Left lobe of liver (tissue), 2 donors: ENCODE results near the gene CD52. TPM values are rescaled to one million over a fixed set of nuclear protein-coding genes. Genes with fewer than 3 reads are reported as not detected.
"Not testable (repeated sequence)": the region's sequence is repeated elsewhere in the genome, so short reads cannot be mapped to it uniquely, and the experiment has no call there.

Experiments used
- ATAC-seq: fragments of 200-7000 bp; cut with Tn5 transposase; one replicate; pipeline ENCODE4 v1.9.1; 2020; ENCODE audit warnings: mild to moderate bottlenecking, moderate library complexity
- DNase-seq: peaks from one replicate; pipeline ENCODE4 v3.0.0-alpha.2; 2020; ENCODE audit warnings: low spot score
- total RNA-seq: library from RNA; stranded (reverse); gene quantifications from one replicate; pipeline ENCODE4 v1.2.1, GENCODE V29; 2021
- donor health status: DM: no; HTN: no; CAD: no; lungs with moderate emphysema.
- donor health status: DM: no; HTN: yes; CAD: no.

The CD52 gene
- total RNA-seq, 1 donor from 2014 or later, result 3.0 TPM

DNA sequence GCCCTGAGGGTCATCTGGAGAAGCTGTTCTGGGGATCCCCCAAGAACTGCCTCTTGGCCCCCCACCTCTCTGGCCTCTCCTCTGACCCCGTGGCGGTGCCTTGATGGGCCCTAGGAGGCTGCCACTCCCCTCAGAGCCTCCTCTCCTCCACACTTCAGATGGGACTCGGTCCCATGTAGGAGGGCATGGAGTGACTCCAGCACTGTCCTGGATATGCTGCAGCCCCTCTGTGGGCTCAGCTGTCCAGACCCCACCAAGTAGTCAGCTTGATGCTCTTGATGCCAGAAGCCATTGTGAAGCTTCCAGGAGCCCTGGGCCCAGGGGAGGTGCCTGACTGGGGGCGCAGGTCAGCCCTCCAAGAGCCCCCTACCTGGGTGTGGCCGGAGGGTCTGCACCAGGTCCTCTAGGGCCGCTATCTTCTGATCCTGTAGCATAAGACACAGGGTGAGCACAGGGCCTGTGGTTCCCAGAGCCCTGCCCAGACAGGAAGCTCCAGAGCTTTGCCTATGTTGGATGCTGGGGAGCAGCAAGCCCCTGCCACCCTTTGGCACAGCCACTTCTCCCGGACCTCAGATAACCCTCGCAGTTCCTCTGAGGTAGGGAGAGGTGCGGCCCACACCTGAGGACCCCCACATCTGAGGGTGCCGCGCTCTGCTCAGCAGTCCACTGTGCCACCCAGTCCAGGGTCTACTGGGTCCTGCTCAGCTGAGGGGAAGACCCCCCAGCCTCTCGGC, 20.5 kb upstream of the CD52 start:
- DNase-seq (no peak), ATAC-seq (no peak)

DNA sequence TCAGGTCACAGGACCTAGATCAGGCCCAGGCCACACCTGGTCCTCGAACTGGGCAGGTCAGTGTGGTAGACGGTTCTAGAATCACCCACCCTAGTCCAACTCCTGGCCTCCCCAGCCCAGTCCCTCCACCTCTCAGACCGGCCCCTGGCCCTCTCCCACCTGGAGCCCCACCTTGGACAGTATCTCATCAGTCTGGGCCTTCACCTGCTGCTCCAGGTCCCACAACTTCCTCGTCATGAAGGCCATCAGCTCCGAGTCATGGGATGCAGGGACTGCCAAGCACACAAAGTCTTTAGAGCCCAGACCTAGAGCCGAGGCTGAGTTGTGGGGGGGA, 20.0 kb upstream of the CD52 start:
- ATAC-seq, result no peak

DNA sequence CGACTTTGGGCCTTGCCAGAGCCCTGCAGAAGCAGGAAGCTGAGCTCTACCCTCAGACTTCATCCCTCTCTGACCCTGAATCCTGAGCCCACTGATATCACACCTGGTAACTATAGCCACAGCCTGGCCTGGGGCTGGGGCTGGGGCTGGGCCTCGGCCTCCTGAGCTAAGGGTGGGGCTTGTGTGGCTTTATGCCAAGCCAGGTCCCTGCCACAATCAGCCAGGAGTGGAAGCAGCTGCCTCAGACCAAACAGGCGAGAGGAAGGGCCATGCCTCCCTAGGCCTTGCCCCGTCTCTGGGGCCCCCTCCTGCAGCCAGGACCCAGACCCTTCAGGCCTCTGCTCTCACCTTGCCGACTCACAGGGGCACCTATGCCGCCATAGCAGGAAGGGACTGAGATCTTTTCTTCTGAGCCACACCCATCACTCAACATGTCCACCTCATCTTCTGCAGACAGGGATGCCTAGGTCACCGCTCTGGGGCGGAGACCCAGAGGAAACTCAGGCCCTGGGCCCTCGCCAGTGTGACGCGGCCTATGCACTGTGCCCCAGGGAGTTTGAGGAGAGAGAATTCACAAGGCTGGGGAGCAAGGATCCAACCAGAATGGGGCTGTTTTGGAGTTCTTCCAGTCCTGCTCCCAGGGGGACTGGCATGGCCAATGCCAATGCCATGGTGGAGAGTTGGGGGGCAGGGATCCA, 17.0 kb upstream of the CD52 start:
- ATAC-seq (no peak), DNase-seq (no peak)

More for the DNA sequence above, 20.0 kb upstream of the CD52 start:
- DNase-seq, result no peak

DNA sequence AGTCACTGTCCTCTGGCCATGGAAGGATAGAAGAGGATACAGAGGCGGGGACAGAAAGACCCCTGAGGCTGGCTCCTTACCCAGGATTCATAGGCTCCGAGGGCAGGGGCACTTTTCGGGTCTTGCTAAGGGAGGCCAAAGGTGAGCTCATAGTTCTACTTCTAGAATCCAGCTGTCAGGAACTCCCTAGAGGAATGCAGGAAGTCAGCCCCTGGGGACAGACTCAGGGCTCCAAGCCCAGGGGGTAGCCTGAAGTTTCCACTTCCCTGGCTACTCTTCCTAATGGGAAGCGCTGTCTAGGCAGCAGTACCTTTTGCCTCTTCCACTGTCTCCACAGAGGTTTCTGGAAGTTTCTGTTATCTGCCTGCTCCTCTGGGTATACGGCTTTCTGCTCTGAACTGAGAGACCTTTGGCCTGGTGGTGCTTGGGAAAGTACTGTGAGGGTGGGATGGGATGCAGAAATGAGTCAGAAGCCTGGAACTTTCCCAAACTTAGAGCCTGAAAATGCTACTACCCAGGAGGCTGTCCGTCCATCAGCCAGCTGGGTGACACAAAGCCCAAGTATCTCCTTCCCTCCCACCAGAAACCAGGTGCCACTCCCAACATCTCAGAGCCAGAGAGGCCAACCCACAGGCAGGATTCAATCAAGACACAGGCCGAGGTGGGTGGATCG, 14.9 kb upstream of the CD52 start:
- no peak for ATAC-seq
- no peak for DNase-seq

DNA sequence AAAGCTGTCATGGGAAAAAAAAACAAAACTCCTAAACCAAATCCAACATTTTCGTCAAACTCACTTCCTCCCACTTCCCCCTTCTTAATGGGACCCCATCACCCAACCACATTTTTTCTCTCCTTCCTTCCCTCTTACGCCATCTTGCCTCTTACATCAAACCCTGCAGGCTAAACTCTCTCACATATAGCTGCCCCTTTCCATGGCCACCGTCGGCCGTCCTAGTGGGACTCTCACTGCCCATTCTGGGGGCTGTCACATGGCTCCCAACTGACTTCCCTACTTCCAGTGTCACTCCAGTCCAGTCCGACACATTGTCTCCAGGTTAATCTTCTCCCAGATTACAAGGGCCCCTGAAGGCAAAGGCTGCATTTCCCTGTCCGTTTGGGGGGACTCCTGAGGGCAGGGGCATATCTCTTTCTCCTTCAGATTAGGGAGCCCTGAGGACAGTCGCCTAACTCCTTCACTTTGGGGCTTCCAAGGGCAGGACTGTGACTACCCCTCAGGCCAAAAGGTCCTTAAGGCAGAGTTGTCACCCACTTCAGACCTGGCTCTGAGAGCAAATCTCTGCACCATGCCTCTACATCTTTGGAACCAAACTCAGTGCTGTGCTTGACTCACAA, 12.0 kb upstream of the CD52 start:
- no peak for DNase-seq
- no peak for ATAC-seq

DNA sequence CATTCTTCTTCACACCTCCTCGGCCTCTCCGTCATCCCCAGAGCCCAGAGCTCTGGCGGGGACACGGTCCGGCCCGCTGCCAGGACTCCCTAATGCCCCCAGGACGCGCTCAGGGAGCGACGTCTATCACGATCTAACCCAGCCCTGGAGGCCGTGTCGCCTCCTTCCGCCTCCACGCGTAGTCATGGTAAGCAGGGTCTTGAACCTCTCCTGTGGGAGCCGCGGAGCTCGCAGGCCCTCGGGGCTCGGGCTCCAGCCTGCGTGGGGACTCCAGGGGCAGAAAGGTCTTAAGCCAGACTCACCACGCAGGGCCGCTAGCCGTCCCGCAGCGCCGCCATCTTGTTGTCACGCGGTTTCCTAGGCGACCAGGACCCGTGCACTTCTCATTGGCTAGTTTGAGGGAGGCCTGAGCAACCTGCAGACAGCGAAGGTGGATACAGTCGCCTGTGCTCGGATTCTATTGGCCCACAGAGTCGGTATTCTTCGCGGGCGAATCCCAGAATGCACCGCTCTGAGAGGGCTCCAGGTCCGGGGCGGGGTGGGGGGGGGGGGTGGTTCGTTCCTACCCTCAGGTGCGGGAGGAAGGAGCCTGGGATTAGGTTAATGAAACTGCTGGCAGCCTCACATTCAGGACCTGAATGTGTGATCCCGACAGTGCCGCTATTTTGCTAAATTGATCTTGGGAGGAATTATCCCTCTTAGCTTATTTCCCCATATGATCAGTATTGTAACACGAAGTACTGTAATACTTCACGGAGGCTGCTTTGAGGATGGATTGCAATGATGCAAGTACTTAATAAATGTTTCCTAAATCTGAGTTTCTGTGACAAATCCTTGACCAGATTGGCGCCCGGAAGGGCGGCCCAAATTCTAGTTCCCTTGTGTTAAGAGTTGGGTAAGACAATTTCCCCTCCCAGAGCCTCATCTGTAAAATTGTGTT, 11.2 kb upstream of the CD52 start, which contains the start of gene UBXN11:
UBXN11 (minus strand) TSS at position 347 of the 940 bp plus-strand sequence. CDS start 3,753 bp downstream, outside the sequence.
- ATAC-seq, result peak; percentile 99
- DNase-seq, result peak; percentile 94

DNA sequence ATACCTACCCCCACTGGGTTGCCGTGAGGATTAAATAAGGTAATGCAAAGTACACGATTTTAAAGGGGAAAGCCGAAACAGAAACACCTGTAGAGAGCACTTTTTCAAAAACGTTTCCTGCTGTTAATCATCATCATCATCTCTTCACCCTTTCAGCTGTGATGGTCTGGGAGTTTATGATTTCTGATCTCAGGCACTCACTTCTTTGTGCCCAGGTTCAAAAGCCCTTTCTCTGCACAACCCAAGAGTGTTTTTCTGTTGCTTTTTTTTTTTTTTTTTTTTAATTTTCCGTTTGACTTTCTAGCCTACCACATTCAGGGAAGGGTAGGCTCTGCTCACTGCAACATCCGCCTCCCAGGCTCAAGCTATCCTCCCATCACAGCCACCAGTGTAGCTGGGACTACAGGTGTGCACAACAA, 10.4 kb upstream of the CD52 start:
- DNase-seq, result no peak
- no peak for ATAC-seq

DNA sequence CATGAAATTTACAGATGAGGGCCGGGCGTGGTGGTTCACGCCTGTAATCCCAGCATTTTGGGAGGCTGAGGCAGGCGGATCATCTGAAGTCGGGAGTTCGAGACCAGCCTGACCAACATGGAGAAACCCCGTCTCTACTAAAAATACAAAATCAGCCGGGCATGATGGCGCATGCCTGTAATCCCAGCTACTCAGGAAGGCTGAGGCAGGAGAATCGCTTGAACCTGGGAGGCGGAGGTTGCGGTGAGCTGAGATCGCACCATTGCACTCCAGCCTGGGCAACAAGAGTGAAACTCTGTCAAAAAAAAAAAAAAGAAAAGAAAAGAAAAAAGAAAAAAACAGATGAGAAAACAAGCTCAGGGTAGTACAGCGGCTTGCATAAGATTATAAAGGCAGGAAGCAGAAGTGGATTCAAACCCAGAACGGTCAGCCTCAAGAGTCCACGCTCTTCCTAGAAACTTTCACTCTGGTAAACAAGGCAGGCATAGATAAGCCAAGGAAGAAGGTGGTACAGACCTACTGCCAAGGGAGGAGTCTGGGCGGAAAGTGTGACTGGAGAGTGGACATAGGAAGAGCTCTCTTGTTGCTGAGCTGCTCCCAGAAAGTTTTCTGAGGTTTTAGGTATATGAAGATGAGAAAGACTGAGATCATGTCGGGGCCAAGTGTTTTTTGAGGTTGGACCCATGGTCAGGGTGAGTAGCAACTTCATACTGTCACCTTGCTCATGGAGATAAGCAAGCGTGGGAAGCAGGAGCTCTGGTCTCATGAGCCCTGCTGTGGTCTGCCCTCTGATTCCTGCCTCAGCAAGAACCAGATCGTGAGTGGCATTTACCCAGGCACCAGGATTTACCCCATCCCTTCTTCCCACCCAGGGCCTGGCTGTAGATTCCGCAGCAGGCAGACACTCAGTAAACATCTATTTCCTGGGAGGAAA, 9.5 kb upstream of the CD52 start:
- DNase-seq, ATAC-seq: not testable (repeated sequence)

DNA sequence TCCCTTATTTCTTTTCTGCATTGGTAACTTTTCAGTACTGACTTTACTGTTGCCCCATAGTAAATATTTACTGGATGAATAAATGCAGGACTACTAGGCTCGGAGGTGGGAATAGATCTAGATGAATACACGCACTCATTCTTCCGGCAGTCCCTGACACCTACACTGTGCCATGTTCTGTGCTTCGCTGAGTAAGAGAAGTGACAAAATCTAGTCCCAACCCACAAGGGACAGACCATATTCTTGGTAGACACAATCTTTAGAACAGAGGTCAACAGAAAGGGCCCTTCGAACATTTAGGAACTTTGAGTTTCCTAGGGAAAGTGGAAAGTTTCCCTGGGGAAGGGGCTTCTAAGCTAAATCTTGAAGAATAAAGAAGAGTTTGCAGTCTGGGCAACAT, 3.3 kb upstream of the CD52 start:
- DNase-seq (no peak), ATAC-seq (no peak)

DNA sequence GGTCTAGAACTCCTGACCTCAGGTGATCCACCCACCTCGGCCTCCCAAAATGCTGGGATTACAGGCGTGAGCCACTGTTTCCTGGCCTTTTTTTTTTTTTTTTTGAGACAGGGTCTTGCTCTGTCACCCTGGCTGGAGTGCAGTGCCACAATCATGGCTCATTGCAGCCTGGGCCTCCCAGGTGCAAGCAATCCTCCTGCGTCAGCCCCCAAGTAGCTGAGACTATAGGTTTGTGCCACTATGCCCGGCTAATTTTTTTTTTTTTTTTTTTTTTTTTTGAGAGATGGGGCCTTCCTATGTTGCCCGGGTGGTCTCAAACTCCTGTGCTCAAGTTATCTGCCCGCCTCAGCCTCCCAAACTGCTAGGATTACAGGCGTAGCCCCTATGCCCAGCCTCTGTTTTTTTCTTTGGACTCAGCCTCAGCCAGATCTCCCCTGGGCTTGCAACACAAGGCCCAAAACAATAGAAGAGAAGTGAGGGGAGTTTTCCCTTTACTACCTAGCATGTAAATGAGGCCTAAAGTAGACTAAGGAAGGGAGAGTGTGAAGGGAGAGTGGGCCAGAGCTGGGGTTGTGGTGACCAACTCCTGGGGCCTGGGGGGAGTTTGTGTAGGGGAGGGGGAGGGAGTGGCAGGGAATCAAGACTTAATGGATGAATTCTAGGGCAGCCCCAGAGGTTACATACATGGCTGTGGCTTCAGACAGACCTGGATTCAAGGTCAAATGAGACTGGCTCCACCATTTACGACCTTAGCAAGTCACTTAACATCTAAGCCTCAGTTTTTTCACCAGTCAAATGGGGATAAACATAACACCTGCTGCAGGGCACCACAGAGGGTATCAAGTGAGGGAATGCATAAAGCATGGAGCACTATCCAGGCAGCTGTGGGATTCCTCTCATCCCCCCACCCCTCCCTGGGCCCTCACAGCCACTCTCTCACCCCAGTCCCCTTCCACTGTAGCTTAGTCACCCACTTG, 1.6 kb upstream of the CD52 start:
- ATAC-seq (no peak), DNase-seq (no peak)

DNA sequence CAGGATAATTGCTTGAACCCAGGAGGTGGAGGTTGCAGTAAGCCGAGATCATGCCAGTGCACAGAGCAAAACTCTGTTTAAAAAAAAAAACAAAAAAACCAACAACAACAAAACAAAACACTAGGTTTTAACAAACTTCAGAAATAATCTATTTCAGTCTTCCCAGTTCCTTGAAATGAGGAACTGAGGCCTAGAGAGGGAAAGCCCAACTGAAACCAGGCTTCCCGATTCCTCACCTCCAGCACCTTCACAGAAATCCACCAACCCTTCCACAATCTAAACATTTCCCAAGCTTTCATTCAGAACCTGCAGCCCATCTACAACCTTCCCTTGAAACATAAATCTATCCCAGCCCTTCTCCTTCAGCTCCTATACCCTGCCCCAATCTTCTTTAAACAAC, 612 bp upstream of the CD52 start:
- ATAC-seq, result no peak
- no peak for DNase-seq

DNA sequence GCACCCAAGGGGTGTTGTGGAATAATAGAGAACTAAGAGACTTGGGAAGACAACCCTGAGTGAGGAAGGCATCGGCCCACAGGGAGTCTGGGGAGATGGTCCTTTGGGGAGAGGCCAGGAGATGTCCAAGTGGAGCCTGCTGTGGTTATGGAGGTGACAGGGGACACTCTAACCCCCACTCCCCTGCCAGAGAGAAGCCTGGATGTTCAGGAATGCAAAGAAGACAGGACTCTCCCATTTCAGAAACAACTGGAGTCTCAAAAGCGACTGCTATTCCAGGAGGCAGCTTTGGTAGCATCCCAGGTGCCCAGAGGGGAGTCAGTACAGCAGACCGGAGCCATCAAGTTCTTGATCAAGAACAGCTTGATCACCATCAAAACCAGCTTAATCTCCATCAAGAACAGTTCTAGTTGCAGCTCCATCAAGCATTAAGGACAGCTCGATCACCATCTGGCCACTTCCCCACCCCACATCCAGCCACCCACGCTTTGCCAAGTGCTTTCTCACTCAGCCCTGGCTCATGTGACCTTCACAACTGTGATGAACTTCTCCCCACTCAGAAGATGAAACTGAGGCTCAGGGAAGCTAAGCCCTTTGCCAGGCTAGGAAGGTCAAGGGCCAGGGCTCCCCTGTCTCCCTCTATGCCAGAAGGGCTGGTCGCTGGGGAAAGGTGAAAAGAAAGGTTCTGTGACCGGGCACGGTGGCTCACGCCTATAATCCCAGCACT, 743 bp downstream of the CD52 start:
- no peak for DNase-seq

DNA sequence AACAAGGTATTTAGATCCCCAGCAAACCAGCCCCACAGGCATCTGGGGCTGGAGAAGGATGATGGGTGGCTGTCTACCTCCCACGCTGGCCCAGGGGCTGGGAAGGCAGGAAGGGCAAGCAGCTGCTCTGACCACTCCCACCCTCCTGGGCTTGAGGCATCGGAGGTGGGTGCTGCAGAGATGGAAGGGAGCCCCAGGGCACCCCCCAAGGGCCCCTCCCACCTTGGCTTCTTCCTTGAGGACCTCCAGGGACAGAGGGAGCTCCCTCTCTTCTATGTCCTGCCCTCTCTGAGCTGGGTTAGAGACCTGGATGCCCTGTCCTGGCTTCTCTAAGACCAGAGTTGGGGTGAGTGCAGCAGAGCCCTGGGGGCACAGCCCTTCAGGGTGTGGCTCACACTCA, 3.1 kb downstream of the CD52 start:
- ATAC-seq (no peak), DNase-seq (no peak)

More for the DNA sequence above, 743 bp downstream of the CD52 start:
- ATAC-seq, result peak; percentile 9

DNA sequence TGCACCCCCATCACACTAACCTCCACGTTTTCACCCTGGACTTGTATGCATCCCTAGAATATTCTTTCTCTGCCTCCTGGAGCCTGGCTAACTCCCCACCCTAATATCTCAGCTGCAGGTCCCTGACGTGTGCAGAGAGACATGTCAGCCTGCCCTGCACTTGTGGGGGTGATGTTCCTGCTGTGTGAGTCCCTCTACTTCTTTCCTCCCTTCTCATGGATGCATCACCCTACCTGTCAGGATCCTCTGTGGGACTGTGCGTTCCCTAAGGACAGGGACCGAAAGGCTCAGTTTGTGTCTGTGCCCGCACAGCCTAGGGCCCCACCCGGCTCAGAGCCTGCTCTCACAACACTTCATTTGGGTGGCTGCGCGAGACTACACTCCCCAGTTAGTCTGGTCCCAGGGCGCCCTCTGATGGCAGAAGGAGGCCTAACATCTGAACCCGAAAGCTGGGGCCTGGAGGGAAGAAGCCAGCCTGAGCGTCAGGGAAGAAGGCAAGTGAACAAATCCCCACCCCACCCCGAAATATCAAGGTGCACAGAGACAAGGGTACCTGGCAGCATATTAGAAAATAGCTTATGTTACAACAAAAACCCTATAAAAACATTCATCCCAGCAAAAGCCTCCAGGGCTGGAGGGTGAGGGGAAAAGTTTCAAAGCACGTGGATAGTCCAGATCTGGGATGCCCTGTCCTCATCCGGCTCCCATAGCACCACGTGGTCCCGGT, 3.7 kb downstream of the CD52 start:
- DNase-seq, result peak; percentile 87
- peak; percentile 98 for ATAC-seq

DNA sequence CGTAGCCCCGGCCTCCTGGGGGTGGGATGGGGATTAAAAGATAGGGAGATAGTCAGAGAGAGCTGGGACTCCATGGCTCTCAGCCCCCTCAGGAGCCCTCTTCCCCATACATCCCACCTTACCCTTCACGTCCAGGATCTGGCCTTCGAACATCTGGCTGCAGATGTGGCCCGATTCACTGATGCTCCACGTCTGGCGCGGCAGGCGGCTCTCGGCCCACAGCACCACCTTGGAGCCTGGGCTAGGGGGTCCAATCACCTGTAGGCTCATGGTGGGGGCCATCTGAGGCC, 4.2 kb downstream of the CD52 start:
- no peak for DNase-seq
- ATAC-seq, result no peak

DNA sequence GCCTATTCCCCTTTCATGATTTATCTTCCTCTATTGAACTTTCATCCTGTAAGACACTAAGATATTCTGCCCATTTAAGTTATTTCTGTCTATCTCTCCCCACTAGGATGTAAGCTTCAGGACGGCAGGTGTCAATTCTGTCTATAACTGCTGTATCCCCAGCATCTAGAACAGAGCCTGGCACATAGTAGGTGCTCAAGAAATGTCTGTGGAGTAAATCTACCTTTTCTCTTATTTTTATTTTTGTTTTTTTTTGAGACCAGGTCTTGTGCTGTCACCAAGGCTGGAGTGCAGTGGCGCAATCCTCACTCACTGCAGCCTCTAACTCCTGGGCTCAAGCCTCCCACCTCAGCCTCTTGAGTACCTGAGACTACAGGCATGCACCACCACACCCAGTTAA, 5.6 kb downstream of the CD52 start:
- ATAC-seq, result no peak
- no peak for DNase-seq

DNA sequence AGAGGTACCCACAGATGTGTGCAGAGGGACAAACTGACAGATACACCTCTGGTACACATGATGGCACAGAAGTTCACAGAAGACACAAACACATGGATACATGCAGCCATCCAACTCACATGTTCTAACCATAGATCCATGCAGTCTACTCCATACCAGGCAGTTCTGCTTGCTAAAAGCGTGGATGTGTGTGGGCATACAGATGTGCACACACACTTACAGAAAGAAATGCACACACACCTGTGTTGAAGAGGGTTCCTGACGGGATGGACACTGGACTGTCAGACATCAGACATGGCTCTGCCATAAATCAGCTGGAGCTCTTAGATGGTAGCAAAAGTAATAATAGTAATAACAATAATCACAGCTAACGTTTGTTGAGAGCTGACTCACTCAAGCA, 6.8 kb downstream of the CD52 start:
- DNase-seq (no peak), ATAC-seq (no peak)
